Measurements from ENCODE around the gene VPS41.

VPS41 gene

GRCh38 chr7:38889079-38889478 is 19.9 kb downstream of the VPS41 start:
- no peak for TF ChIP-seq CTCF (conservative IDR thresholded peaks at IDR 0.05)
- H3K27ac ChIP-seq = no peak overlapping the region

DNA sequence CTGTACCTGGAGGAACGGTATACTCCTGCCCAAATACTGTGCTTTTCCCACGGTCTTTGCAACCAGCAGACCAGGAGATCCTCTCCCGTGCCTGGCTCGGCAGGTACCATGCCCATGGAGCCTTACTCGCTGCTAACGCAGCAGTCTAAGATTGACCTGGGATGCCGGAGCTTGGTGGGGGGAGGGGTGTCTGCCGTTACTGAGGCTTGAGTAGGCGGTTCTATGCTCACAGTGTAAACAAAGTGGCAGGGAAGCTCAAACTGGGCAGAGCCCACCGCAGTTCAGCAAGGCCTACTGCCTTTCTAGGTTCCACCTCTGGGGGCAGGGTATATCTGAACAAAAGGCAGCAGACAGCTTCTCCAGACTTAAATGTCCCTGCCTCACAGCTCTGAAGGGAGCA is 22.7 kb downstream of the VPS41 start:
- TF ChIP-seq CTCF (conservative IDR thresholded peaks at IDR 0.05) = no peak
- H3K27ac ChIP-seq = no peak overlapping the region

DNA sequence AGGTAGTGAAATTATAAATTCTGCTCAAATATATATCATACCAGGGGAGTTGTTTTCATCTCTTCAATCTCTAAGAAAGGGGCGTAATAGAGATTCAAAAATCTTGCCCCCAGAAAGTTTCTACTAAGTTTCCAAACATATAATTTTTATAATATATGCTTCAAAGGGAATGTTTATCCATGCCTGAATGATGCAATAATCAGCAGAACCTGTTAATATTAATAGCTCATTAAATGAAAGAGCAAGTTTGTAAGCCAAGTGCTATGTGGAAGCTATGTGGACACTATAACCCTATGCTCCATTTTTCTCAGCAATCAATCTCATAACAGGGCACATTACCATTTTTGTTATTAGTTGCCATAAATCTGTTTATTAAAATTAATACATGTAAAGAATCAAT is 25.3 kb downstream of the VPS41 start:
- no peak overlapping the region for H3K27ac ChIP-seq
- no peak for TF ChIP-seq CTCF (conservative IDR thresholded peaks at IDR 0.05)

- TF ChIP-seq CTCF (conservative IDR thresholded peaks at IDR 0.05) = no peak
- H3K27ac ChIP-seq = no peak overlapping the region
Observed at GRCh38 chr7:38881947-38882684, 26.9 kb downstream of the VPS41 start.

- no peak overlapping the region for H3K27ac ChIP-seq
- 0 out of 2 replicates have a peak, but pooled peaks have one; percentile 4 for TF ChIP-seq CTCF (conservative IDR thresholded peaks at IDR 0.05)
Observed at GRCh38 chr7:38881015-38881414, 28.0 kb downstream of the VPS41 start.

GRCh38 chr7:38880454-38880853 is 28.5 kb downstream of the VPS41 start:
- no peak overlapping the region for H3K27ac ChIP-seq
- no peak for TF ChIP-seq CTCF (conservative IDR thresholded peaks at IDR 0.05)

DNA sequence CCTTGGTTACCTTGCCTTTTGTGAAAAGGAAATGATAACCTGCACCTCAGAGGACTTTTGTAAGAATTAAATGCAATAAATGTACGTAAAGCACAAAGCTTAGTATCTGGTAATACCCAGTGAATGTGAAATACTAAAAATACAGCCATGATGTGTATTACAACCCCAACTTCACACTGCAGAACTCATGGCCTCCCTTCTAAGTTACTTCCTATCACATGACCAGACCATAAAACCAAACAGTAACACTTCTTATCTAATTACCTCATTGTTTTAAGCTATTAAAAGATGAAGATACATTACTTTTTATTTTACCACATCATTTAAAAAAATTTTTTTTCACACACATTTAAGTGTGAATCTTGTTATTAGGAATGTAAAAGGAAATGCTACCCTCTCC is 29.0 kb downstream of the VPS41 start:
- H3K27ac ChIP-seq = no peak overlapping the region
- no peak for TF ChIP-seq CTCF (conservative IDR thresholded peaks at IDR 0.05)
